HEK293 (cell line): ENCODE measurements around the gene CCDC117.

Source experiments
- WT1 ChIP-seq: fragments of 450-650 bp; formaldehyde crosslinking; IDR thresholded peaks from 2 replicates; pipeline ENCODE4 v1.5.1; 2016; ENCODE audit warnings: missing biosample characterization, missing genetic modification characterization
- YY2 ChIP-seq: fragments of 450-650 bp; formaldehyde crosslinking; IDR thresholded peaks from 2 replicates; pipeline ENCODE4 v1.5.1; 2016; ENCODE audit warnings: missing biosample characterization, missing genetic modification characterization
- ZFP37 ChIP-seq: fragments of 450-650 bp; formaldehyde crosslinking; IDR thresholded peaks from 2 replicates; pipeline ENCODE4 v1.5.1; 2016; ENCODE audit warnings: missing biosample characterization, missing genetic modification characterization
- ZFP41 ChIP-seq: fragments of 450-650 bp; formaldehyde crosslinking; IDR thresholded peaks from 2 replicates; pipeline ENCODE4 v1.5.1; 2016; ENCODE audit warnings: missing biosample characterization, missing genetic modification characterization, borderline replicate concordance
- ZNF10 ChIP-seq: fragments of 450-650 bp; formaldehyde crosslinking; IDR thresholded peaks from 2 replicates; pipeline ENCODE4 v1.5.1; 2017; ENCODE audit warnings: missing biosample characterization, missing genetic modification characterization
- ZNF112 ChIP-seq: fragments of 450-650 bp; formaldehyde crosslinking; IDR thresholded peaks from 2 replicates; pipeline ENCODE4 v1.5.0; 2017; ENCODE audit warnings: missing biosample characterization, missing genetic modification characterization
- ZNF140 ChIP-seq: fragments of 450-650 bp; formaldehyde crosslinking; IDR thresholded peaks from 2 replicates; pipeline ENCODE4 v1.5.1; 2016; ENCODE audit warnings: missing biosample characterization, missing genetic modification characterization
- ZNF148 ChIP-seq: fragments of 450-650 bp; formaldehyde crosslinking; IDR thresholded peaks from 2 replicates; pipeline ENCODE4 v1.5.0; 2017; ENCODE audit warnings: missing biosample characterization, missing genetic modification characterization, borderline replicate concordance
- ZNF19 ChIP-seq: fragments of 450-650 bp; formaldehyde crosslinking; IDR thresholded peaks from 2 replicates; pipeline ENCODE4; 2016; ENCODE audit warnings: missing biosample characterization, missing genetic modification characterization, low read depth
- ZNF211 ChIP-seq: fragments of 450-650 bp; formaldehyde crosslinking; IDR thresholded peaks from 2 replicates; pipeline ENCODE4 v1.5.1; 2016; ENCODE audit warnings: low read depth, missing biosample characterization, missing genetic modification characterization
- ZNF214 ChIP-seq: fragments of 450-650 bp; formaldehyde crosslinking; IDR thresholded peaks from 2 replicates; pipeline ENCODE4 v1.5.1; 2017; ENCODE audit warnings: missing biosample characterization, mild to moderate bottlenecking, missing genetic modification characterization, borderline replicate concordance
- ZNF239 ChIP-seq: fragments of 450-650 bp; formaldehyde crosslinking; IDR thresholded peaks from 2 replicates; pipeline ENCODE4 v1.5.1; 2016; ENCODE audit warnings: missing biosample characterization, missing genetic modification characterization
- ZNF24 ChIP-seq: fragments of 450-650 bp; formaldehyde crosslinking; IDR thresholded peaks from 2 replicates; pipeline ENCODE4 v1.5.1; 2016; ENCODE audit warnings: missing biosample characterization, missing genetic modification characterization
- ZNF335 ChIP-seq: fragments of 450-650 bp; formaldehyde crosslinking; conservative IDR thresholded peaks from 2 replicates; pipeline ENCODE4 v1.5.1; 2016; ENCODE audit warnings: missing biosample characterization, missing genetic modification characterization
- ZNF404 ChIP-seq: fragments of 450-650 bp; formaldehyde crosslinking; IDR thresholded peaks from 2 replicates; pipeline ENCODE4 v1.5.1; 2017; ENCODE audit warnings: missing biosample characterization, missing genetic modification characterization
- ZNF426 ChIP-seq: fragments of 450-650 bp; formaldehyde crosslinking; IDR thresholded peaks from 2 replicates; pipeline ENCODE4 v1.5.1; 2017; ENCODE audit warnings: missing biosample characterization, missing genetic modification characterization, mild to moderate bottlenecking, inconsistent platforms, moderate library complexity
- ZNF513 ChIP-seq: fragments of 450-650 bp; IDR thresholded peaks from 2 replicates; pipeline ENCODE4 v1.5.1; 2018; ENCODE audit warnings: missing biosample characterization, missing genetic modification characterization
- ZNF518A ChIP-seq: fragments of 450-650 bp; formaldehyde crosslinking; conservative IDR thresholded peaks from 2 replicates; pipeline ENCODE4 v1.5.1; 2016; ENCODE audit warnings: low read depth, missing biosample characterization, missing genetic modification characterization
- ZNF521 ChIP-seq: fragments of 450-650 bp; formaldehyde crosslinking; IDR thresholded peaks from 2 replicates; pipeline ENCODE4 v1.5.1; 2017; ENCODE audit warnings: missing biosample characterization, mild to moderate bottlenecking, missing genetic modification characterization
- ZNF560 ChIP-seq: fragments of 450-650 bp; formaldehyde crosslinking; IDR thresholded peaks from 2 replicates; pipeline ENCODE4 v1.5.1; 2017; ENCODE audit warnings: missing biosample characterization, missing genetic modification characterization, borderline replicate concordance
- ZNF585B ChIP-seq: fragments of 450-650 bp; formaldehyde crosslinking; IDR thresholded peaks from 2 replicates; pipeline ENCODE4 v1.5.1; 2016; ENCODE audit warnings: missing biosample characterization, missing genetic modification characterization
- ZNF629 ChIP-seq: fragments of 450-650 bp; formaldehyde crosslinking; IDR thresholded peaks from 2 replicates; pipeline ENCODE4 v1.5.1; 2017; ENCODE audit warnings: missing biosample characterization, missing genetic modification characterization
- ZNF660 ChIP-seq: fragments of 450-650 bp; IDR thresholded peaks from 2 replicates; pipeline ENCODE4 v1.5.1; 2018; ENCODE audit warnings: missing biosample characterization, mild to moderate bottlenecking, missing genetic modification characterization
- ZNF677 ChIP-seq: fragments of 450-650 bp; IDR thresholded peaks from 2 replicates; pipeline ENCODE4 v1.5.0; 2018; ENCODE audit warnings: missing biosample characterization, mild to moderate bottlenecking, missing genetic modification characterization, moderate library complexity
- ZNF692 ChIP-seq: fragments of 450-650 bp; formaldehyde crosslinking; IDR thresholded peaks from 2 replicates; pipeline ENCODE4 v1.5.1; 2016; ENCODE audit warnings: missing biosample characterization, missing genetic modification characterization
- ZSCAN16 ChIP-seq: fragments of 450-650 bp; formaldehyde crosslinking; IDR thresholded peaks from 2 replicates; pipeline ENCODE4 v1.5.1; 2016; ENCODE audit warnings: missing biosample characterization, missing genetic modification characterization
- TF ChIP-seq, protein P1 (sequence below): fragments of 450-650 bp; formaldehyde crosslinking; IDR thresholded peaks from 2 replicates; pipeline ENCODE4 v1.5.1; 2016; ENCODE audit warnings: missing biosample characterization, missing genetic modification characterization
- TF ChIP-seq, protein P2 (sequence below): fragments of 450-650 bp; formaldehyde crosslinking; IDR thresholded peaks from 2 replicates; pipeline ENCODE4 v1.5.1; 2016; ENCODE audit warnings: missing biosample characterization, missing genetic modification characterization

Gene CCDC117

DNA sequence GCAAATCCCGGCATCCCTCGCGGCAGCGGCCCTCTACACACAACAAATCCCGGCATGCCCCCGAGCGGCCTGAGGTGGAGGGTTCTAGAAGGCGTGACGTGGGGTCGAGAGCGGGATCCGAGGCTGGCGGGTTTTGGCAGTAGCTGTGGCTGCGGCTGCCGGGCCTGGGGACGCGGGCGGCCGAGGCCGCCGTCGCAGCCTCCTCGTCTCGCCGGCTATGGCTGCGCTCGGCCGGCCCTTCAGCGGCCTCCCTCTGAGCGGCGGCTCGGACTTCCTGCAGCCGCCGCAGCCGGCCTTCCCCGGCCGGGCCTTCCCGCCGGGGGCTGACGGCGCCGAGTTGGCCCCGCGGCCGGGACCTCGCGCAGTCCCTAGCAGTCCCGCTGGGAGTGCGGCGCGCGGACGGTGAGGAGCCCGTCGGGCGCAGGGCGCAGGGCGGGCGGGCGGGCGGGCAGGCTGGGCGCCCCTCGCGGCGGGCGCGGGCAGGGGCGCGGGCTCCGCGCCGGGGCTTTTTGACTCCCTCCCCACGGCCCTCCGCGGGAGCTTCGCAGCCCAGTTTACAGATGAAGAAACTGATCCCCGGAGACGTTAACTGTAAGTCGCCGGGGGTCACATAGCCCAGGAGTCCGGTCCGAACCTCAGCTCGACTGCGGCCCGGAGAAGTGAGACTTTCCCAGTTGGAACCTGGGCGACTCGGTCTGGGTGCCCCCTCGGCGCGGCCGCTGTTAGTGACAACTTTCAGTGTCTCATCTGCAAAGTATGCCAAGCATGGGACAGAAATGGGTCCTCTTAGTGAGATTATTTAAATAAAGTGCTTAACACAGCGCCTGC lies at the start of gene CCDC117 (continued):
- TF ChIP-seq ZNF560 (tag by site-specific recombination) (no peak), ZFP41 (tag by site-specific recombination) (no peak), ZNF513 (no peak), ZNF24 (tag by site-specific recombination) (no peak), ZNF214 (no peak), ZFP37 (no peak), ZNF426 (tag by site-specific recombination) (no peak), ZNF629 (tag by site-specific recombination) (peak; percentile 54; the same call in 1 of the 2 replicates), ZNF10 (tag by site-specific recombination) (no peak), ZNF239 (tag by site-specific recombination) (no peak), ZNF692 (tag by site-specific recombination) (peak; percentile 41; the same call in 1 of the 2 replicates), WT1 (no peak), ZNF112 (tag by site-specific recombination) (no peak), ZNF518A (no peak), ZNF660 (peak; percentile 63), ZNF404 (no peak), ZNF521 (tag by site-specific recombination) (no peak), ZSCAN16 (tag by site-specific recombination) (no peak), ZNF585B (tag by site-specific recombination) (no peak), ZNF148 (tag by site-specific recombination) (no peak), ZNF140 (no peak), YY2 (tag by site-specific recombination) (peak; percentile 90), ZNF335 (peak; percentile 93), ZNF211 (tag by site-specific recombination) (no peak), ZNF19 (tag by site-specific recombination) (no peak), ZNF677 (tag by site-specific recombination) (0 out of 2 replicates have a peak, but pooled peaks have one; percentile 44)
- TF ChIP-seq, protein P1, sequence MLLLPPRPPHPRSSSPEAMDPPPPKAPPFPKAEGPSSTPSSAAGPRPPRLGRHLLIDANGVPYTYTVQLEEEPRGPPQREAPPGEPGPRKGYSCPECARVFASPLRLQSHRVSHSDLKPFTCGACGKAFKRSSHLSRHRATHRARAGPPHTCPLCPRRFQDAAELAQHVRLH (tag by site-specific recombination), result peak; percentile 32; the same call in 1 of the 2 replicates
- TF ChIP-seq, protein P2, sequence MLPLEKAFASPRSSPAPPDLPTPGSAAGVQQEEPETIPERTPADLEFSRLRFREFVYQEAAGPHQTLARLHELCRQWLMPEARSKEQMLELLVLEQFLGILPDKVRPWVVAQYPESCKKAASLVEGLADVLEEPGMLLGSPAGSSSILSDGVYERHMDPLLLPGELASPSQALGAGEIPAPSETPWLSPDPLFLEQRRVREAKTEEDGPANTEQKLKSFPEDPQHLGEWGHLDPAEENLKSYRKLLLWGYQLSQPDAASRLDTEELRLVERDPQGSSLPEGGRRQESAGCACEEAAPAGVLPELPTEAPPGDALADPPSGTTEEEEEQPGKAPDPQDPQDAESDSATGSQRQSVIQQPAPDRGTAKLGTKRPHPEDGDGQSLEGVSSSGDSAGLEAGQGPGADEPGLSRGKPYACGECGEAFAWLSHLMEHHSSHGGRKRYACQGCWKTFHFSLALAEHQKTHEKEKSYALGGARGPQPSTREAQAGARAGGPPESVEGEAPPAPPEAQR (tag by site-specific recombination), result 0 out of 2 replicates have a peak, but pooled peaks have one; percentile 26
